Ectodermal cell (in vitro differentiated cells): ENCODE data around the gene RBMS1.

ENCODE experiments used
- H3K27ac ChIP-seq: 2 replicates; pipeline ENCODE4 v1.7.0; 2013; ENCODE audit warnings: mild to moderate bottlenecking, low read depth, low read length; ENCODE audit not compliant: insufficient read depth, poor library complexity, severe bottlenecking
- H3K27me3 ChIP-seq: 2 replicates; pipeline ENCODE4 v1.7.0; 2013; ENCODE audit warnings: mild to moderate bottlenecking, low read length; ENCODE audit not compliant: insufficient read depth, control insufficient read depth, poor library complexity, severe bottlenecking
- H3K36me3 ChIP-seq: one replicate; pipeline ENCODE4 v1.7.0; 2013; ENCODE audit warnings: low read length; ENCODE audit not compliant: control insufficient read depth, insufficient read depth
- H3K4me1 ChIP-seq: one replicate; pipeline ENCODE4 v1.7.0; 2013; ENCODE audit warnings: low read length; ENCODE audit not compliant: control insufficient read depth, insufficient read depth
- H3K4me3 ChIP-seq: 2 replicates; pipeline ENCODE4 v1.7.0; 2013; ENCODE audit warnings: low read depth, low read length, control low read depth; ENCODE audit not compliant: insufficient read depth
- H3K9me3 ChIP-seq: 2 replicates; pipeline ENCODE4 v1.7.0; 2013; ENCODE audit warnings: mild to moderate bottlenecking, low read length, moderate library complexity; ENCODE audit not compliant: control insufficient read depth
- WGBS, 2 experiments: methylation state at CpG; one replicate each; pipeline ENCODE4 v1.1.7; 2013; ENCODE audit warnings: missing lambda C conversion rate in 2 of 2; 5-methylcytosine and 5-hydroxymethylcytosine counted together

RBMS1 gene

DNA sequence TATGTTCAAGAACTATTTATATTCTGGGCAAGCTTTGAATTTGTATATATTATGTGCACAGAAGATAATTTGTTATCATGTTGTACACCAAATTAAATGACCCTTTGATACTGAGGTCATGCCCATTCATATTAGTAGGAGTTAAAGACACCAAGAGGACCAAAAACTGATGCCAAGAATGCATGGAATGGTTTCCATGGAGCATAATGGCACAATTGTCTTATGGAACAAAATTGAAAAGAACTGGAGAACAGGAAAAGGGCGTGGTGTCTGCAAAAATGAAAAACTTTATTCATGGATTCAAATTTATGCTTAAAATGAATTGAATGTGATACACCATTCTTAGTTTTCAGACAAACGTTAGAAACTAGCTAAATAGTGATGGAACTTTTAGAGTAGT lies 24.1 kb upstream of the RBMS1 start:
- Histone ChIP-seq H3K4me3 (no peak overlapping the region), H3K4me1 (no peaks in the 10 kb centered on the region), H3K27me3 (no peaks in the 10 kb centered on the region), H3K27ac (no peak overlapping the region), H3K9me3 (no peaks in the 10 kb centered on the region), H3K36me3 (no peaks in the 10 kb centered on the region)
- WGBS, 2 experiments, result 90 to 92% methylated on average over 1 to 2 of the region's 2 CpGs

DNA sequence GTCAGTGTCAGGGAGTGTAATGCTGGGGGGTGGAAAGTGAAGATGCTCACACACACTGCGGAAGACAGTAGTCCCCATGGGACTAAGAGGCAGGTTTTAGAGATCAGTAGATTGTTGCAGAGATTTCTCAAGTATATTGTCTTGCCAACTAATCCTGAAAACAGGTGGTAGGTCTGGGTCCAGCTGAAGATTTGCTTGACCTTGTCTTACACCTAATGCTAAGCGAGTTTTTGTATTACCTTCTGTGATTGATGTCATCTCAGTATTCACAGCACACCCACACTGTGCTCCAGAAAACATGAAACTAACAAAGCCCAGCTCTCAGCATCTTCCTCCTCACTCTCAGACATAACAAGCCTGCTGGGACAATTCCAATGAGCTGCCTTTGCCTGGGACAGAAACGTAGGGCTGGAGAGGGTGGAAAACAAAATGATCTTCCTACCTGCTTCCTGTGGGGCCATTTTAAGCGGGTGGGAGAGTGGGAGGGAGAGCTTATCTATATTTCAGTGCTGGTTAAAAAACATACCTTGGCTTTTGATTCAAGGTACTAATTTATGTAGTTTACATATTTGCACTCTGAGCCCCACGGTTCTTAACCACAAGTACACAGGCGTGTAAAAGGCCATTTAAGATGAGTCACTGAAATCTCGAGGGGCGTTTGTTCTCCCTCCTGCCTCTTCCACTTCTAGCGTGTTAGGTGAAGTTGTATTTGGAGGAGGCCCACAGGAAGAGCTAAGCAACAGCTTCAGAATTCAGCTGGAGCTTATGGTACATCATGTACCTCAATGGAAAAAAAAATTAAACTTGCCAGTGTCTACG lies 23.1 kb upstream of the RBMS1 start:
- H3K4me1 ChIP-seq, result no peaks in the 10 kb centered on the region
- no peaks in the 10 kb centered on the region for H3K9me3 ChIP-seq
- H3K4me3 ChIP-seq, result no peak overlapping the region
- no peaks in the 10 kb centered on the region for H3K27me3 ChIP-seq
- WGBS, 2 experiments, result 89% methylated on average over 9 to 10 of the region's 10 CpGs
- no peaks in the 10 kb centered on the region for H3K36me3 ChIP-seq
- no peak overlapping the region for H3K27ac ChIP-seq

DNA sequence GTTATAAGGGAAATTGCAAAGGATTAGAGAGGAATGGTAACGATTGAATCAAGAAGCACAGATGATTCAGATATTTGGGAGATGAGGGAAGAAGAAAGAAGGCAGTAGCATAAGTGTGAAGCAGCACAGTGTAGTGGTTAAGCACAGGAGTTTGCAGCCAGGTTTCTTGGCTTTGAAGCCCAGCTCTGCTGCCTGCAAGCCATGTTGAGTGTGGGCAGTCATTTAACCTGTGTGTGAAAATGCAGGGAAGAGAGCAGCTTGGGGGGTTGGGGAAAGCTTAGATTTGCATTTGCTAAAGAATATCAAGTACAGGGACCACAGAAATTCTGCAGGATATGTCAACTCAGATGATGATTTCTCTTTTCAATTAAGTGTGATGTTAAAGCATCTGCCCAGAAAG lies 21.5 kb upstream of the RBMS1 start:
- H3K9me3 ChIP-seq, result no peaks in the 10 kb centered on the region
- no peak overlapping the region for H3K27ac ChIP-seq
- WGBS, 2 experiments, result 78 to 88% methylated on average over 1 of the region's 1 CpG
- no peaks in the 10 kb centered on the region for H3K36me3 ChIP-seq
- no peak overlapping the region for H3K4me3 ChIP-seq
- no peaks in the 10 kb centered on the region for H3K4me1 ChIP-seq
- H3K27me3 ChIP-seq, result no peaks in the 10 kb centered on the region

DNA sequence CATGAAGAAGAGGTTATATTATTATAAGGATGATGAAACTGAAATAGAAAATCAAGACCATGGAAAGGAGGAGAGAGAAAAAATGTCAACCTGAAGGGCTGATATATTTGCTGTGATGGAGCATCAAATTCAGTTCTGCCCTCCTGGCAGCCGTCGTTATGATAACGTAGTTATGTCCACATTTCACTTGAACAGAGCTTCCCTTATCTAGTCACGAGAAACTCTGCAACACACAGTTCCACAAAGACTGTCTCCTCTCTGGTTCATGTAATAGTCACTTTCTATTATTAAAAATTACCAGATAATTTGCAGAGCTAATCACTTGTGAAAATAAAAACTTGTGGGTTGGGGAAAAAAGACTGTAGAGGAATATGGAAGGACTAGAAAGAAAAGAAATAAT lies 19.5 kb upstream of the RBMS1 start:
- 92 to 93% methylated on average over 4 of the region's 4 CpGs for WGBS, 2 experiments
- no peak overlapping the region for H3K4me3 ChIP-seq
- no peaks in the 10 kb centered on the region for H3K9me3 ChIP-seq
- no peak overlapping the region for H3K27ac ChIP-seq
- H3K4me1 ChIP-seq, result no peaks in the 10 kb centered on the region
- no peaks in the 10 kb centered on the region for H3K27me3 ChIP-seq
- no peaks in the 10 kb centered on the region for H3K36me3 ChIP-seq

DNA sequence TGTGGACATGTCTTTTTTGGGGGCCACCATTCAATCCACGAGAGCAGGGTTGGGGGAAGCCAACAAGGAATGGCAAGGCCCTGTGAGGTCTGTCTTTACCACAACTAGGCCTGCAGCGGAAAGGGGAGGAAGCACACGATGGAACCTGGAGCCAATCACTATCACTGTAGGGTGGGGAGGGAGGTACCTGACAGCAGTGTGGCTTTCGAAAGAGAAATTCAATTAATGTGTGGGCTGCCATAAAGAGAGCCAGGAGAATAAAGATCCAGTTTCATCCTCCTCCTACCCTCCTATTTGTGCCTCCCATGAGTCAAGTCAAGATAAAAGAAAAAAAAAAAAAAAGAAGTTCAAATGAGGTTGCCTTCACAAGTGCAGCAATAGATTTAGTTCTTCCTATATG lies 18.9 kb upstream of the RBMS1 start:
- H3K27me3 ChIP-seq, result no peaks in the 10 kb centered on the region
- H3K4me3 ChIP-seq, result no peak overlapping the region
- no peak overlapping the region for H3K27ac ChIP-seq
- H3K36me3 ChIP-seq, result no peaks in the 10 kb centered on the region
- 65 to 66% methylated on average over 4 of the region's 4 CpGs for WGBS, 2 experiments
- no peaks in the 10 kb centered on the region for H3K9me3 ChIP-seq
- no peaks in the 10 kb centered on the region for H3K4me1 ChIP-seq

DNA sequence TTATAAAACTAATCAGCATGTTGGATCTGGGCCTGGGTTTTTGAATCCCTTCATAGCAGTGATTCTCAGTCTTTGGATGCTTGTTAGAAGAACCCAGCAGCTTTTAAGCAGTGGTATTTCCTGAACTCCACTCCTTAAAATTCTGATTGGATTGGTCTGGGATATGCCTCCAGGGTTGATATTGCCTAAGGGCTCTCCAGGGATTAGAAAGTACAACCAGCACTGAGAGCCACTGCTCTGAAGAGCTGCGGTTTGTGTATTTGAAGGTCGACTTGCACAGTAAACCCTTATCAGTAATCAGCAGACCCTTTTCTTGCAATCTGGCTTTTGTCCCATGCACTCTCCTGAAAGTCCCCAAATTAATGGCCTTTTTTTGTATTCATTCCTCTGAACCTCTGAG lies 17.0 kb upstream of the RBMS1 start:
- Histone ChIP-seq H3K27me3 (no peaks in the 10 kb centered on the region), H3K9me3 (no peaks in the 10 kb centered on the region), H3K36me3 (no peaks in the 10 kb centered on the region), H3K4me1 (no peaks in the 10 kb centered on the region), H3K27ac (no peak overlapping the region), H3K4me3 (no peak overlapping the region)
- 87 to 90% methylated on average over 2 of the region's 2 CpGs for WGBS, 2 experiments

DNA sequence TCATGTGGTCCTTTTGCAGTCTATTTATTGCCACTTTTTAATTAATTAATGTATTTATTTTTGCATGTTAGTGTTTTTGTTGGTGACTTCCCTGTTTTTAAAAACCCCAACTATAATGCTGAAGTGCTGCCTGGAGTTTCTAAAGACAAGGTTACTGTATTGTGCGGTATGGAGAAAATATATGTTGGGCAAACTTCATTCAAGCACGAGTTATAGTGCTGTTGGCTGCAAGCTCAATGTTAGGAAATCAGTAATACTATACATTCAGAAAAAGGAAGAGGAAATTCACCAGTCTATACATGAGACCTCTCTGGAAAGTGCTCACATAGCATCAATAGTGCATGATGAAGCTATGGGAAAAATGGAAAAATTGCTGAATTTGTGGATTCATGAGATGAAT lies 15.4 kb upstream of the RBMS1 start:
- no peaks in the 10 kb centered on the region for H3K9me3 ChIP-seq
- 100% methylated on average over 2 of the region's 2 CpGs; no CpG with 5 or more reads in 1 of the 2 experiments for WGBS, 2 experiments
- H3K36me3 ChIP-seq, result no peaks in the 10 kb centered on the region
- no peak overlapping the region for H3K4me3 ChIP-seq
- no peaks in the 10 kb centered on the region for H3K27me3 ChIP-seq
- H3K4me1 ChIP-seq, result no peaks in the 10 kb centered on the region
- no peak overlapping the region for H3K27ac ChIP-seq

DNA sequence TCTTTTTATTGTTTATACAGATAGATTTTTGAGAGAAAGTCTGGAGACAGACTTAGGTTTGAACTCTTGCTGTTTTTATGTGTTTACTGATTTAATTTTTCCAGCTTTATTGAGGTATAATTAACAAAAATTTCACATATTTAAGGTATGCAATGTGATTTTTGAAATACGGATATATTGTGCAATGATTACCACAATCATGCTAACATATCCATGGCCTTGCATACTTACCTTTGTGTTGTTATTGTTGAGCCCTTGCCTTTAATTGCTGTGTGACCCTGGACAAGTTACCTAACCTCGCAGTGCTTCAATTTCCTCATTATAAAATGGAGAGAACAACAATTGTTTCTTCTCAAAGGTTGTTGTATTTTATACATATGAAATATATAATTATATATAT lies 13.9 kb upstream of the RBMS1 start:
- 100% methylated on average over 1 to 2 of the region's 2 CpGs for WGBS, 2 experiments
- Histone ChIP-seq H3K4me3 (no peak overlapping the region), H3K27ac (no peak overlapping the region), H3K27me3 (no peaks in the 10 kb centered on the region), H3K36me3 (no peaks in the 10 kb centered on the region), H3K9me3 (no peaks in the 10 kb centered on the region), H3K4me1 (no peaks in the 10 kb centered on the region)

DNA sequence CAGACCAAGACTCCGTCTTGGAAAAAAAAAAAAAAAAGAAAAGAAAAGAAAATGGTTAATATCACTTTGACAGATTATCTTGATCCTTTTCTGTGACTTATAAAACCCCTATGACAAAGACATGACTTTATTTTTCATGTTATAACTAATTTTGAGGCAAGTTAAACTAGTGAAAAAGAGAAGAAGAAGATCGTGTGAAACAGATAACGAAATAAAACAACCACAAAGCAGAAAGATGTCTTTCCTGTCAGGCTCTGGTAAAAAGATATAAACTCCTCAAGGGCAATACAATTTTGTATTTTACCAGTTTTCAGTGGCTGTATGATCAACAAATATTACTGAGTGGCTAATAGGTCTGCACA lies 13.4 kb upstream of the RBMS1 start:
- 96 to 100% methylated on average over 2 to 3 of the region's 3 CpGs for WGBS, 2 experiments
- no peak overlapping the region for H3K27ac ChIP-seq
- H3K9me3 ChIP-seq, result no peaks in the 10 kb centered on the region
- no peak overlapping the region for H3K4me3 ChIP-seq
- no peaks in the 10 kb centered on the region for H3K4me1 ChIP-seq
- H3K36me3 ChIP-seq, result no peaks in the 10 kb centered on the region
- H3K27me3 ChIP-seq, result no peaks in the 10 kb centered on the region

DNA sequence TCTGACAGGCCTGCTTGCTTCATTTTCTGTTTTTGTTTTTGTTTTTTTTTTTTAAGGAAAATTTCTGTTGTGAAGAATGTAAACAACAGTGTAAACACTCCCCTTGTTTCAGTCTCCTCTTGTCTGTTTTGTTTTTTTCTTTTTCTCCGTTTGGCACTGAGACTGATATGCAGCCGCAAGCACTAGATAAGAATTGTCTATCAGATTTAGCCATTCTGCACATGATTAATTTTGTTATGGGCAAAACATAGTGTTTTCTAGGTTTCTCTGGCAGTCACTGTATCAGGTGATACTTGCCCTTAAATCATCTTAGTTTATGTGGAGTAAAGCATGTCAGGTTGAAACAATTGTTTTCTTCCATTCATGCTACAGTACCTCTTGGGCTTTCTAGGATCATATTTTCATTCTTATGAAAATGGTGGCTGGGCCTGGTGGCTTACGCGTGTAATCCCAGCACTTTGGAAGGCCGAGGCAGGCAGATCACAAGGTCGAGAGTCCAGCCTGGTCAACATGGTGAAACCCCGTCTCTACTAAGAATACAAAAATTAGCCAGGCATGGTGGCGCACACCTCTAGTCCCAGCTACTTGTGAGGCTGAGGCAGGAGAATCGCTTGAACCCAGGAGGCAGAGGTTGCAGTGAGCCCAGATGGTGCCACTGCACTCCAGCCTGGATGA lies 12.9 kb upstream of the RBMS1 start:
- no peak overlapping the region for H3K4me3 ChIP-seq
- H3K27ac ChIP-seq, result no peak overlapping the region
- 94% methylated on average over 9 of the region's 9 CpGs for WGBS, 2 experiments

More for the DNA sequence above, 12.9 kb upstream of the RBMS1 start:
- Histone ChIP-seq H3K36me3 (no peaks in the 10 kb centered on the region), H3K9me3 (no peaks in the 10 kb centered on the region), H3K27me3 (no peaks in the 10 kb centered on the region), H3K4me1 (no peaks in the 10 kb centered on the region)
